NCI-H526 treated with DMSO at 0.1 percent for 48 hours (cell line): ENCODE results near the gene PKMYT1.
"Not testable (repeated sequence)": the region's sequence is repeated elsewhere in the genome, so short reads cannot be mapped to it uniquely, and the experiment has no call there.

Experiments used
- DNase-seq: peaks from one replicate; lab custom pipeline; 2025; lab: John Stamatoyannopoulos, UW

The PKMYT1 gene

GRCh38 chr16:2960183-2961010 lies 19.8 kb downstream of the PKMYT1 start:
- DNase-seq: no peak

DNA sequence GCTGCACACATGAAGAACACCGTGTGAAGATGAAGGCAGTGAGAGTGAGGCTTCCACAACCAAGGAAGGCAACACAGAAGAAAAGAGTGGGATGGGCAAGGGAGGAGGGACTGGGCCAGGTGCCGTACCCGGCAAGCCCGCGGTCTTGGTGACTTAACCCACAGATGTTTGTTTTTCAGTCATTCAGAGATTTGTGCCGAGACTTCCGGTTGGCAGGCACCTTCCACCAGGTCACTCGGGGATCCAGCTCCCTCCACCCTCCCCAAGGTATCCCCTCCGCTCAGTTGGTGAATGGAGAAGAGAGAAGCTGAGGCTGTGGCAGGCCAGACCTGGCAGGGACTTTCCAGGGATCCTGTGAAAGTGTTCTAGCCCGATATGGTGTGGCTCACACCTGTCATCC lies 21.0 kb downstream of the PKMYT1 start:
- DNase-seq: no peak

GRCh38 chr16:2956579-2956956 lies 23.7 kb downstream of the PKMYT1 start:
- DNase-seq: no peak

DNA sequence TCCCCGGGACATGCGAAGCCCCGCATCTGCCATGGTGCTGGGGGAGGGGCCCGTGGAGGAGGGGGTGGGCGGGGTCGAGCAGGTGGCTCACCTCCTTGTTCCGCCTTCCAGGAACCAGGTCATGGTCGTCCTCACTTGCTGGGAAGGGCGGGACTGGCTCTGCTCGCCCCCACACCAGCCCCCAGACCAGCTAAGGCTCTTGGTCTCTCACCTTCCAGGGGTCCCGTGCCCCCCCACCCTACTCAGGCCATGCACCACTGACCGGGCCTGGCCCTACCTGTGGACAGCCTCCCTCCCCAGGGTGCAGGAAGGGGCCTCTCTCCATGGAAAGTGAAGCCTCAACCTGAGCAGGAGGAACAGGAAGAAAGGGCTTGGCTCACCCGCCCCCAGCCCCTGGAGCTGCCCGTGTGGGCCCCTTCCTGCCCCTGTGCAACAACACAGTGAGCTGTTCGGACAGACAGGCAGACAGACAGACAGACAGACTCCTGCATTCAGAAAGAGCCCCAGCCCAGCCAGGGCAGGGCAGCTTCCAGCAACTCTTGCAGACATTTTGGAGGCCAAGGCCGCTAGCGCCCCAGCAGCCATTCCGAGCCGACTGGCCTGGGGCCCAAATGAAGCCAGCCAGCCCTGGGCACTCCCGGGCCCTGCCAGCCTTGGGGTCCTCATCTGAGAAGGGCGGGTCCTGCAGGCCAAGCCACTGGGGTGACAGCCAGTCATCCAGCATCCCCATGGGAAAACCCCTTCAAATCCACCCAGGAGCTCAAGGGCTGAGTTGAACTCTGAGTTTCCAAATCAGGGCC lies 24.3 kb downstream of the PKMYT1 start:
- no peak for DNase-seq

GRCh38 chr16:2955438-2955778 lies 24.8 kb downstream of the PKMYT1 start:
- DNase-seq: no peak

GRCh38 chr16:2954656-2955381 lies 25.4 kb downstream of the PKMYT1 start:
- no peak for DNase-seq

DNA sequence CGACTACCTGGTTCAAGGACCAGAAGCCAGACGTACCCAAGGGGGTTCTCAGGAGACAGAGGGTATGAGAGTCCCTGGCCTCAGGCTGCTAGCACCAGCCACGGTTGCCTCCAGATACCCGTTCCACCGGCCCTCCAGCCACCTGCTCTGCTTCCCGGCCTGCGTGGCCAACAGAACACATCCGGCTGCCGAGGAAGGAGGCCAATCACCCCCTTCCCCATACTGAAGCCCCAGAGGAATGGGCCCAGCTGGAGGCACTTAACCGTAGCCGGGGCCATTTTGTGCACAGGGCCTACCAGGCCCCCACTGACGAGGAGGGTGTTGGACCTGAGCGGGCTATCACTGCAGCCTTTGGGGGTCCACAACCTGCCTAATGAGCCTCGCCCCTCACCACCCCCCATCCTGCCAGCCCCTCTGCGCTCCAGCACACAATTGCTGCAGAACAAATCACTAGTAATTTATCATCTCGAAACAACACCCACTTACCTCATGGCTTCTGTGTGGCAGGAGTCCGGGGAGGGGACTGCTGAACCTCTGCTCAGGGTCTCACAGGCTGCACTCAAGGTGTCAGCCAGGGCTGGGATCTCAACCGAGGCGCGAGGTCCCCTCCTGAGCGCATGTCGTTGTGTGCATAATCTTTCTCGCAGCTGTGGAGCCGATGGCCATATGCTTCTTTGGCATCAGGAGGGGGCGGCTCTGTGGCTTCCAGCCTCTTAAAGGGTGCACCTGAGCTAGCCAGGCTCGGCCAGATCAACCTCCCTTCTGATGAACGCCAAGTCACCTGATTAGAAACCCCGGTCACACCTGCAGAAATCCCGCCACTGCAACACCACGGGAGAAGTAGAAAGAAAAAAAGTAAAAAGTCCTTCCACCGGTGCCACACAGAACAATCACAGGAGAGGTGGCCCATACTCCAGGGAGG lies 26.3 kb downstream of the PKMYT1 start:
- DNase-seq: no peak

DNA sequence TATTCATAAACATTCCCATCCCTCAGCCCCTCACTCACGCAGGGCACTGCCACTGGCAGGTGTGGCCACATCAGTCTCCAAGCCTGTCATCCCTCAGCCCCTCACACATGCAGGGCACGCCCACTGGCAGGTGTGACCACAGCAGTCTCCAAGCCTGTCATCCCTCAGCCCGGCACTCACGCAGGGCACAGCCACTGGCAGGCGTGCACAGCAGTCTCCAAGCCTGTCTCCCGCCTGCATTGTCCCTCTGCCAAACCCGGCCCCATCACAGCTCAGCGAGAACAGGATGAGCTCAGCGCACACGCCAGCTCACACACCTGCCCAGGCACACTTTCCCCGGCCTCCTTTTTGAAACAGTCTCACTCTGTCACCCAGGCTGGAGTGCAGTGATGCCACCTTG lies 27.6 kb downstream of the PKMYT1 start:
- no peak for DNase-seq

DNA sequence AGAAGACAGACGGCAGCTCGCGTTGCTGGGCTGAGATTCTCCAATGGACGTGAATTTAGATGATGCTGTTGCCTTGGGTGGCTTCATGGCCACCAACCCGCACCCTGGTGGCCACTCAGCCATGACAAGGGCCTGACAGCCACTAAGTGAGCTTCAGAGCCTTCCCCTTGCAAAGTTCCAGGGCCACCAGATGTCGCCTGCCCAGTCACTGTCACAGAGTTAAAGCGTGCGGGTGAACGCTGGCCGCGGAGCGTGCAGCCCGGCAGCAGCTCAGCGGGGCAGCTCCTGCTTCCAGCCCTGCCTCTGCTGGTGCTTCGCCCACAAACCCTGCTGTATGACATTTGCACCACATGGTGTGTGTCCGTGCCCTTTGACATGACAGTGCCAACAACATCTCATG lies 29.5 kb downstream of the PKMYT1 start:
- DNase-seq: no peak

- no peak for DNase-seq
These were observed 29.9 kb downstream of the PKMYT1 start for GRCh38 chr16:2950353-2950724.

DNA sequence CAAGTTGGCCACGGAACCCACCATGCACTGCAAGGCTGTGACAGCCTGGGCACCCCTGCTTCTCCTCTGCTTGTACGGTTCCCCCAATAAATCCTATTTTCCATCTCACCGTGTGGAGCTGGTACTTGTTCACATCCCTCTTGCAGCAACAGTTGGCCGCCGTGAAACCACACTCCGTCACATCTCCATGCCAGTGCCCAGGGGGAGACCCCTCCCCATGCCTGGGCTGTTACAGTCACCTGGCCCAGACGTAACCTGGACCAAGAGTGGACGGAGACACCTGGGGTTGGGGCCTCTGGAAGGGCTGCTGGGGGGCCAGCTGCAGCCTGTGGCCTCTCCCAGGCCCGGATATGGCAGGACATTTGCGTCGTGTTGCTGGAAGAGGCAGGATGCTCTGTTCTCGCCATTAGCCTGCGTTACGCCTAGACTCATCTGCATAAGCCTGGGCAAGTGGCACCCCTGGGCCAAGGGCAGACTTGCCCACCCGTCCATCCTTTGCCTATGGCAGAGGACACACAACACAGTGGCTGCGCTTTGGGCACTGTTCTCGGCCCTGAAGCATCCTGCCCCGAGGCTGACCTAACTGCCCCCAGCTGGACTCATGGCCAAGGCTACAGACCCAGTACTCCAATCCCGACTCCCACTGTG lies 30.4 kb downstream of the PKMYT1 start:
- DNase-seq: no peak

- DNase-seq: no peak
These were observed 31.2 kb downstream of the PKMYT1 start for GRCh38 chr16:2948807-2949704.

DNA sequence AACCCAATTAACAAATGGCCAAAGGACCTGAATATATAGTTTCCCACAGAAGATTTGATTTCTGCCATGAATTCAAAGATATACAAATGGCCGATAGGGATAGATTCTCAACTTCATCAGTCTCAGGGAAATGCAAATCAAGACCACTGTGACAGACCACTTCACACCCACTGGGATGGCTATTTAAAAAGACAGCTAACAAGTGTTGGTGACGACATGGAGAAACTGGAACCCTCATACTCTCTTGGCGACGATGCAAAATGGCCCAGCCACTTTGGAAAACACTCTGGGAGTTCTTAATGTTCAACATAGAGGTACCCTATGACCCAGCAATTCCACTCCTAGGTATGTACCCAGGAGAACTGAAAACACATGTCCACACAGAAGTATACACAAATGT lies 33.6 kb downstream of the PKMYT1 start:
- no peak for DNase-seq

DNA sequence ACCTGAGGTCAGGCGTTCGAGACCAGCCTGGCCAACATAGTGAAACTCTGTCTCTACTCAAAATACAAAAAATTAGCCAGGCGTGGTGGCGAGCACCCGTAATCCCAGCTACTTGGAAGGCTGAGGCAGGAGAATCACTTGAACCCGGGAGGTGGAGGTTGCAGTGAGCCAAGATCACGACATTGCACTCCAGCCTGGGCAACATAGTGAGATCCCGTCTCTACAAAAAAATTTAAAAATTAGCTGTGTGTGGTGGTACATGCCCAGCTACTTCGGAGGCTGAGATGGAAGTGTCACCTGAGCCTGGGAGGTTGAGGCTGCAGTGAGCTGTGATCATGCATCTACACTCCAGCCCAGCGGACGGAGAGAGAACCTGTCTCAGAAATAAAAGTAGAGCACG lies 36.5 kb downstream of the PKMYT1 start:
- not testable (repeated sequence) for DNase-seq

DNA sequence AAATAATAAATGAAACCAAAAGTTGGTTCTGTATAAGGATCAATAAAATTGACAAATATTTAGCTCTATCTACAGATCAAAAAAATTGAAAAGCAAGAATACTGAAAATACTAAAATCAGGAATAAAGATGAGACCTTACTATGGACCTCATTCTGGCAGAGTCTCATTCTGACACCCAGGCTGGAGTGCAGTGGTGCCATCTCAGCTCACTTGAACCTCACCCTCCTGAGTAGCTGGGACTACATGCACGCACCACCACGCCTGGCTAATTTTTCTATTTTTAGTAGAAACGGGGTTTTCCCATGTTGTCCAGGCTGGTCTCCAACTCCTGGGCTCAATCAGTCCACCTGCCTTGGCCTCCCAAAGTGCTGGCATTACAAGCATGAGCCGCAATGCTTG lies 38.2 kb downstream of the PKMYT1 start:
- no peak for DNase-seq

- no peak for DNase-seq
These were observed 40.3 kb downstream of the PKMYT1 start for GRCh38 chr16:2939968-2940367.

- DNase-seq: no peak
These were observed 42.0 kb downstream of the PKMYT1 start for GRCh38 chr16:2938206-2938605.

- no peak for DNase-seq
These were observed 43.1 kb downstream of the PKMYT1 start for GRCh38 chr16:2937170-2937569.

DNA sequence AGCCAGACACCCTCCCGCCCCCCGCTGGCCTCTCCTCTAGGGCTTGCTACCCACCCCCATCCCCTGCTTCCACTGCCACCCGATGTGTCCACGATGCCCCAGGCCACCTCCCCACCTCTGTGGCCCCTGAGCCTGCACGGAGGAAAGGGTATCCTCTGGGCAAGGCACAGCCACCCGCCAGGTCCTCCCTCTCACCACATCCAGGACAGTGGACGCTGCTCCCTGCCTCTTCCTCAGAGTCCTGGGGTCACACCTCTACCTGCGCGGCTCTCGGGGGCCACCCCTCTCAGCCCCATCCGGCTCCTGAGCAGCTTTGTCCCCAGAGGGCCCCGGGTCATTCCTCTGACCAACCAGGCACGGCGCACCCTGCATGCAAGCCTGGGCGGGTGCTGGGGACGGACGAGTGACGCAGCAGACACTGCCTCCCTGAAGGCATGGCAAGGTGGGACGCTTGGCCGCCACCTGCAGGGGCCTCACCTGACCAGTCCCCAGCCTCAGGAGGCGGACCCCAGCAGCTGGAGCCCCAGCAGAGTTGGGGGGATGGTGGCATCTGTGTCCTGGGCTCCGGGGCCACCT lies 43.7 kb downstream of the PKMYT1 start:
- no peak for DNase-seq

GRCh38 chr16:2934450-2934849 lies 45.8 kb downstream of the PKMYT1 start:
- DNase-seq: no peak
